OCI-LY3 (cell line): Measurements from ENCODE around the gene TGIF1.

Experiments
- EZH2phosphoT487 ChIP-seq: fragments of 200-600 bp; shearing (Covaris generic); IDR thresholded peaks from 2 replicates; pipeline ENCODE4 v1.6.1; 2018; ENCODE audit warnings: antibody characterized with exemption, mixed run types, low read depth
- TF ChIP-seq, protein P1 (sequence below): fragments of 200-600, 300-600 bp; sonication (generic); IDR thresholded peaks from 2 replicates; pipeline ENCODE4 v1.5.1; 2014; ENCODE audit warnings: antibody characterized with exemption, low read length, low read depth

DNA sequence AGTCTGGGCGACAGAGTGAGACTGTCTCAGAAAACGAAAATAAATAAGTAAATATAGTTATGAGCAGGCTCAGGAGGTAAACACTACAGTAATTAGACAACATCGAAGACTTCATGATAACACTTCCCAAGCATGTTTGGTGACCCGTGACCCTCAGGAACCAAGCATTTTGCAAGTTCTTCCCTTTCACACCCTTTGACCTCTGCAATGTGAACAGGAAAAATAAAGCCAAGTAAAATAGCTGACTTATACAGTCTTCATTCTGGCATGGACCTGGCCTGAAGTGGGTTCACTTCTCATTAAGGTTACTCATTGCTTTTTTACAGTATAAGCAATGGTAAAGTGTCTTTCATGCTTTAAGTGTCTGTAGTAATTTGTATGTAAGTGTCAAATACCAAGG lies 15.3 kb upstream of the TGIF1 start:
- TF ChIP-seq, protein P1, sequence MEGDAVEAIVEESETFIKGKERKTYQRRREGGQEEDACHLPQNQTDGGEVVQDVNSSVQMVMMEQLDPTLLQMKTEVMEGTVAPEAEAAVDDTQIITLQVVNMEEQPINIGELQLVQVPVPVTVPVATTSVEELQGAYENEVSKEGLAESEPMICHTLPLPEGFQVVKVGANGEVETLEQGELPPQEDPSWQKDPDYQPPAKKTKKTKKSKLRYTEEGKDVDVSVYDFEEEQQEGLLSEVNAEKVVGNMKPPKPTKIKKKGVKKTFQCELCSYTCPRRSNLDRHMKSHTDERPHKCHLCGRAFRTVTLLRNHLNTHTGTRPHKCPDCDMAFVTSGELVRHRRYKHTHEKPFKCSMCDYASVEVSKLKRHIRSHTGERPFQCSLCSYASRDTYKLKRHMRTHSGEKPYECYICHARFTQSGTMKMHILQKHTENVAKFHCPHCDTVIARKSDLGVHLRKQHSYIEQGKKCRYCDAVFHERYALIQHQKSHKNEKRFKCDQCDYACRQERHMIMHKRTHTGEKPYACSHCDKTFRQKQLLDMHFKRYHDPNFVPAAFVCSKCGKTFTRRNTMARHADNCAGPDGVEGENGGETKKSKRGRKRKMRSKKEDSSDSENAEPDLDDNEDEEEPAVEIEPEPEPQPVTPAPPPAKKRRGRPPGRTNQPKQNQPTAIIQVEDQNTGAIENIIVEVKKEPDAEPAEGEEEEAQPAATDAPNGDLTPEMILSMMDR, result no peak
- no peak for TF ChIP-seq EZH2phosphoT487
